Muscle layer of duodenum (tissue), 2 donors: Measurements from ENCODE around the gene PKD1.

Experiments used
- H3K27ac ChIP-seq: one replicate; pipeline ENCODE4 v1.7.0; 2013; ENCODE audit warnings: mild to moderate bottlenecking, low read length
- H3K27me3 ChIP-seq: one replicate; pipeline ENCODE4 v1.7.0; 2013; ENCODE audit warnings: low read depth, mild to moderate bottlenecking, control low read depth, low read length
- H3K36me3 ChIP-seq, 2 donors: one replicate each; pipeline ENCODE4 v1.7.0; 2013; ENCODE audit warnings: low read length in 2 of 2, control low read depth in 1 of 2, mild to moderate bottlenecking in 1 of 2; ENCODE audit not compliant: insufficient read depth in 2 of 2, control insufficient read depth in 1 of 2
- H3K4me1 ChIP-seq, 2 donors: one replicate each; pipeline ENCODE4 v1.7.0; 2013; ENCODE audit warnings: low read length in 2 of 2, mild to moderate bottlenecking in 2 of 2, control low read depth in 1 of 2, moderate library complexity in 1 of 2; ENCODE audit not compliant: insufficient read depth in 2 of 2, control insufficient read depth in 1 of 2
- H3K4me3 ChIP-seq, 2 donors: one replicate each; pipeline ENCODE4 v1.7.0; 2013; ENCODE audit warnings: low read length in 2 of 2, low read depth in 1 of 2, mild to moderate bottlenecking in 1 of 2
- H3K9me3 ChIP-seq, 2 donors: one replicate each; pipeline ENCODE4 v1.7.0; 2013; ENCODE audit warnings: low read length in 2 of 2, control low read depth in 1 of 2, mild to moderate bottlenecking in 1 of 2; ENCODE audit not compliant: control insufficient read depth in 1 of 2
- donor health status: healthy.

PKD1 gene

DNA sequence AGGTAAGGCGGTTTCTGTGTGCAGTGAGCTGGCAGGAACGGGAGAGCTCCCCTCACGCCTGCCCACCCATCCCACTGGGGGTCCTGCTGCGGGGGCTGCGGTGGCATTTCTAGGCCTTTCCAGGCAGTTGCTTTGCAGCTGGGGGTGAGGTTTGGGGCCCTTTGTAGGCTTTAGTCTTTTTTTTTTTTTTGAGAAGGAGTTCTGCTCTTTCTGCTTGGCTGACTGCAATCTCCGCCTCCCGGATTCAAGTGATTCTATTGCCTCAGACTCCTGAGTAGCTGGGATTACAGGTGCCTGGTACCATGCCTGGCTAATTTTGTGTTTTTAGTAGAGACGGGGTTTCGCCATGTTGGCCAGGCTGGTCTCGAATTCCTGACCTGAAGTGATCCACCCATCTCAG is 76.8 kb downstream of the PKD1 start:
- H3K27ac ChIP-seq, result no peak overlapping the region
- no peak overlapping the region for H3K4me3 ChIP-seq
- H3K4me1 ChIP-seq, result peaks cover 0 to 5% of the 10 kb centered on the region in 2 donors
- peaks cover 20 to 75% of the 10 kb centered on the region in 2 donors for H3K36me3 ChIP-seq
- H3K9me3 ChIP-seq, result no peaks in the 10 kb centered on the region
- no peaks in the 10 kb centered on the region for H3K27me3 ChIP-seq

DNA sequence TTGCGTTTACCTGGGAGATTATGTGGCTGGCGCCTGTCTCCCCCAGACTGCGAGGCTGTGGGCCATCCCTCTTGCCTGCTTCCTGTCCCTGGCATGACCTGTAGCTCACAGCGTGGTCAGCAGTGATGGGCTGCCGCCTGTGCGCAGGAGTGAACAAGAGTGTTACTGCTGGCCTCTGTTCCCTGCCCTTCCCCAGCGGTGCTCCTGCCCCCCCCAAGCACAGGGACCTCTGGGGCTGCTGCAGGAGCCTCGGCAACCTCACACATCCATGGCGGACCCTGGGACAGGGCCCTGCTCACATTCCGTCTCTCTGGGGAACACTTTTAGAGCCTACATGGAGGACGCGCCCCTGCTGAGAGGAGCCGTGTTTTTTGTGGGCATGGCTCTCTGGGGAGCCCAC is 77.3 kb downstream of the PKD1 start:
- Histone ChIP-seq H3K27ac (no peak overlapping the region), H3K27me3 (no peaks in the 10 kb centered on the region), H3K36me3 (peaks cover 20 to 75% of the 10 kb centered on the region in 2 donors)

DNA sequence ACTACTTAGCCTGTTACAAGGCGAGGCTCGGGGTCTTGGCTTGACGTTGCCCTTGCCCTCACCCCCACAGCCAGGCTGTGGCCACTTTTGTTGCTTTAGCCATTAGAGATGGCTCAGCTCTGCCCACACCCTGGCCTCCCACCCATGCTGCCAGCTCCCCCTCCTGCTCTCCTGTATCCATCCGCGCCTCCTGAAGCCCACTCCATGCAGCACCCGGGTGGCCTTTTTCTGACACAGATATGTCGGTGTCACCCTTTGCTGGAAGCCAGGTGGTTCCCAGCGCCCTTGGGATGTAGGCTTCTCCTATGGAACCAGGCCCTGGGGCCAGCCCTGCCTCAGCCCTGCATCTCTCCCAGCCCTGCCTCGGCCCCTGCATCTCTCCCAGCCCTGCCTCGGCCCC is 78.3 kb downstream of the PKD1 start:
- no peak overlapping the region for H3K4me3 ChIP-seq
- peaks cover 19 to 75% of the 10 kb centered on the region in 2 donors for H3K36me3 ChIP-seq

More for the DNA sequence above, 77.3 kb downstream of the PKD1 start:
- no peak overlapping the region for H3K4me3 ChIP-seq
- no peaks in the 10 kb centered on the region for H3K9me3 ChIP-seq
- peaks cover 0 to 5% of the 10 kb centered on the region in 2 donors for H3K4me1 ChIP-seq

DNA sequence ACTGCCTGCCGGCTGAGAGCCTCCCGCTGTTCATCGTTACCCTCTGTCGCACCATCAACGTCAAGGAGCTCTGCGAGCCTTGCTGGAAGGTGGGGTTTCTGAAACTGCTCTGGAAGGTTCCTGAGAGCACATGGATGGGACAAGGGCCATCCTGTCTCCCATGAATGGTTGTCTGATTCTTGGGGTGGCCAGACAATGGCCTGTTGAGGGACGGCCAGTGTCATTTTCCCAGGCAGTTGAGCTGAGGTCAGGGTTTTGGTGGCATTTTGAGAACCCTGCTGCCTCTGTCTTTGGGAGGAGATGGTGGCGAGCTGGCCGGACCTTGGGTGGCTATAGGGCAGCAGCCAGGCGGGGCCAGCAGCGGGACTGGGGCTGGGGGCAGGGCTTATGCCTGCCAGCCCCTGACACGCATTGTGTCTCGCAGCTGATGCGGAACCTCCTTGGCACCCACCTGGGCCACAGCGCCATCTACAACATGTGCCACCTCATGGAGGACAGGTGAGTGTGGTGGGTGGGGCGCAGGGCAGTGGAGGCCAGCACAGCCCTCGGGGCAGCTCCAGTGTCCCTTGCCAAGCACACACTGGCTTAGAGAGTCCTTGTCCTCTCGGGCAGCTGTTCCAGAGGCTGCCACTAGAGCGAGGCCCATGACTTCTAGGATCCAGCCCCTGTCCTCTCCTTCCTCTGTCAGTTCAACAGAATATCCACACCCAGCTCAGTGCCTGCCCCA is 78.9 kb downstream of the PKD1 start:
- H3K4me1 ChIP-seq, result peaks cover 0 to 5% of the 10 kb centered on the region in 2 donors
- no peaks in the 10 kb centered on the region for H3K27me3 ChIP-seq
- no peak overlapping the region for H3K4me3 ChIP-seq
- H3K36me3 ChIP-seq, result peaks cover 19 to 73% of the 10 kb centered on the region in 2 donors
- H3K9me3 ChIP-seq, result no peaks in the 10 kb centered on the region
- no peak overlapping the region for H3K27ac ChIP-seq

More for the DNA sequence above, 78.3 kb downstream of the PKD1 start:
- Histone ChIP-seq H3K27me3 (no peaks in the 10 kb centered on the region), H3K9me3 (no peaks in the 10 kb centered on the region), H3K4me1 (peaks cover 0 to 5% of the 10 kb centered on the region in 2 donors), H3K27ac (no peak overlapping the region)

DNA sequence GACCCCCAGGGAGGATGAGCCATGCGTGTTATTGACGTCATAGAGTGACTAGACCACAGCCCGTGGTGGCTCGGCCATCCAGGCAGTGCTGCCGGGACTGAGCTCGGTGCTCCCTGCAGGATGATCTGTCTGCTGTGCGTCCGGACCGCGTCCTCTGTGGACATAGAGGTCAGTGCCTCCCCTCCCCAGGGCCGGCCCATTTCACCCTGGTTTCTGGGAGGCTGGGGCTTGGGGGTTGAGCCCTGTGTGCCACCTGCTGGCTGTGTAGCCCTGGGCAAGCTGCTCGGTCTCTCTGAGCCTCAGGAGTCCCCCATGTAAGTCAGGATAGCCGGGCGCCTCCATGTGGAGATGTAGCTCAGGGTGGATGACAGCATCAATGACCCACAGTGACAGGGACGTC is 79.6 kb downstream of the PKD1 start:
- Histone ChIP-seq H3K9me3 (no peaks in the 10 kb centered on the region), H3K27me3 (no peaks in the 10 kb centered on the region), H3K4me1 (peaks cover 0 to 5% of the 10 kb centered on the region in 2 donors), H3K36me3 (peaks cover 23 to 69% of the 10 kb centered on the region in 2 donors), H3K27ac (no peak overlapping the region), H3K4me3 (no peak overlapping the region)

DNA sequence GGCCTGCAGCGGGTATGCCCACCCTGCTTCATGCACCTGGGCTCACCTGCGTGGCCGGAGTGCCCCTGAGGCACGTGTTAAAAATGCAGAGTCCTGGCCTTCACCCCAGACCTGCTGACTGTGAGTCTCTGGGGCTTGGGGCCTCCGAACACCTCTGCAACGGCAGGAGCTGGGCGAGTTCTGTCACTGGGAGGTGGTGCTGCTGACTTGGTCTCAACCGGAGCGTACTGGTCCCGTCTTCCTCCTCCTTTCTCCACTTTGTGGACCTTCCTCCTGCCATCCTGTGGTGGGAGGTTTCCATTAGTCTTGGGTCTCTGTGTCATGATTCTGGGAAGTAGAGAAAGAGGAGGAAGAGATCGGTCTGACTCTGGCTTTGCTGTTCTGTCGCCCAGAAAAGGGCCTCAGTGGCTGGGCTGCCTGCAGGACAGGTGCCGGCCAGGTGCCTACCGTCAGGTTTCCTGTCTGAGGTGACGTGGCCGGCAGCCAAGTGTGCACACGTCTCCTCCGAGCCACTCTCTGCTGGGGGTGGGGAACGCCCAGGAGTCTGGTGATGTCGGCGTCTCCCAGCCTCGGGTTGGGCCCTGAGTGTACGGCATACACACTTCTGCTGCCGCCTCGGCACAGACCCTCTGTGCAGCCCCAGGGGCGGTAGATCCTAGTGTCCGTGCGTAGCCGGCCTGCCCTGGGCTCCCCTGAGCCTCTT is 81.0 kb downstream of the PKD1 start:
- Histone ChIP-seq H3K4me3 (no peak overlapping the region), H3K36me3 (peaks cover 23 to 59% of the 10 kb centered on the region in 2 donors), H3K27me3 (no peaks in the 10 kb centered on the region), H3K4me1 (peaks cover 0 to 5% of the 10 kb centered on the region in 2 donors), H3K9me3 (no peaks in the 10 kb centered on the region), H3K27ac (no peak overlapping the region)

DNA sequence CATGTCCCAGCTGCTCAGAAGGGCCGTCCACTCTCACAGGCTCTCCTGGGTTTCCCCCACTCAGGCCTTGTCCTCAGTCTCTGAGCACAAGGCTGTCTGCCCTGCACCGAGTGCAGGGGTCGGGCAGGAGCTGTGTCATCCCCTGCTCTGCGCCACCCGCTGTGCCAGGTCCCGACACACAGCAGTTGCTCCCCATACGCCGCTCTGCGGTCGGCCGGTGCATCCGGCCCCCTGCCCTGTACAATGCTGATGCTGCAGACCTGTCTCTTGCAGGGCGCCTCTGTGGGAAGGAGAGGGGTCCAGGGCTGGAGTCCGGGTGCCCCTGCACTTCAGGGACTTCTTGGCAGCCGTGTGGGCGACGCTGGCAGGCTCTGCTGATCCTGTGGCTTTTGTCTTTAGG is 81.8 kb downstream of the PKD1 start:
- Histone ChIP-seq H3K27ac (no peak overlapping the region), H3K27me3 (no peaks in the 10 kb centered on the region), H3K4me3 (no peak overlapping the region), H3K9me3 (no peaks in the 10 kb centered on the region), H3K36me3 (peaks cover 23 to 57% of the 10 kb centered on the region in 2 donors), H3K4me1 (peaks cover 0 to 9% of the 10 kb centered on the region in 2 donors)

DNA sequence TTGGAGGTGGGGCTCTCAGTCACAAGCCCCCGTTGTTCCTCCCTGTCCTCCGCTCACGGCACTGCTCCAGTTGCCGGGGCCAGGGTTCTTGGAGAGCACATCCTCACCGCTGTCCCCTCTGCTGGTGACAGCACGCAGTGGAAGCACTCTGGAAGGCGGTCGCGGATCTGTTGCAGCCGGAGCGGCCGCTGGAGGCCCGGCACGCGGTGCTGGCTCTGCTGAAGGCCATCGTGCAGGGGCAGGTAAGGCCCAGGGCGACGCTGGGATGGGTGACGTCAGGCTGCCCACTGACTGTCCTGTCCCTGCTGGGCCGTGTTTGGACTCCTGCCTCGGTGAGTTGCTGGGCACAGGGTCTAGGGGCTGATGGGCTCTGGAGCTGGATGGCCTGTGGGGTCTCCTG is 82.5 kb downstream of the PKD1 start:
- Histone ChIP-seq H3K4me1 (peaks cover 5 to 15% of the 10 kb centered on the region in 2 donors), H3K36me3 (peaks cover 23 to 51% of the 10 kb centered on the region in 2 donors), H3K4me3 (no peak overlapping the region), H3K9me3 (no peaks in the 10 kb centered on the region), H3K27ac (no peak overlapping the region), H3K27me3 (no peaks in the 10 kb centered on the region)

DNA sequence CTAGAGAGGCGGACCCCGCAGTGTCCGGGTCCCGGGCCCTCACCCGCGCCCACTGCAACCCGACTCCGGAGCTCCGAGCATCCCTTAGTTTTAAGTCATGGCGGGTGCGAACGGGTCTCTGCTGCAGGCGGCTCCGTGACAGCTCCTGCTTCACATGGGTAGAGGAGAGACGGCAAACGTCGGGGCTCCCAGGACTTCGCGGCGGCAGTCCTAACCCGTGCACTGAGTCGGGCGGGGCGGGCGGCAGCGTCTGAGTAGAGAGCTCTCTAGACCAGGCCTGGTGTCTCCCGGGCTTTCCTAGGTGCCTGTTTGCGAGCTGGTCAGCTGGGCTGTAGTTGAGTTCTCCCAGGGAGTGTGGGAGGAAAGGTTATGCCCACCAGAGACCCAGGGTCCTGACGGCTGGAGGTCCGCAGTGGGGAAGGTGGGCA is 87.6 kb downstream of the PKD1 start:
- H3K4me1 ChIP-seq, result peaks cover 7 to 35% of the 10 kb centered on the region in 2 donors
- H3K9me3 ChIP-seq, result no peaks in the 10 kb centered on the region
- H3K27ac ChIP-seq, result peak overlapping the region; percentile 21
- peak overlapping the region; percentile 90 to 98 for H3K4me3 ChIP-seq
- peaks cover 3 to 14% of the 10 kb centered on the region in 2 donors for H3K36me3 ChIP-seq
- H3K27me3 ChIP-seq, result no peaks in the 10 kb centered on the region

DNA sequence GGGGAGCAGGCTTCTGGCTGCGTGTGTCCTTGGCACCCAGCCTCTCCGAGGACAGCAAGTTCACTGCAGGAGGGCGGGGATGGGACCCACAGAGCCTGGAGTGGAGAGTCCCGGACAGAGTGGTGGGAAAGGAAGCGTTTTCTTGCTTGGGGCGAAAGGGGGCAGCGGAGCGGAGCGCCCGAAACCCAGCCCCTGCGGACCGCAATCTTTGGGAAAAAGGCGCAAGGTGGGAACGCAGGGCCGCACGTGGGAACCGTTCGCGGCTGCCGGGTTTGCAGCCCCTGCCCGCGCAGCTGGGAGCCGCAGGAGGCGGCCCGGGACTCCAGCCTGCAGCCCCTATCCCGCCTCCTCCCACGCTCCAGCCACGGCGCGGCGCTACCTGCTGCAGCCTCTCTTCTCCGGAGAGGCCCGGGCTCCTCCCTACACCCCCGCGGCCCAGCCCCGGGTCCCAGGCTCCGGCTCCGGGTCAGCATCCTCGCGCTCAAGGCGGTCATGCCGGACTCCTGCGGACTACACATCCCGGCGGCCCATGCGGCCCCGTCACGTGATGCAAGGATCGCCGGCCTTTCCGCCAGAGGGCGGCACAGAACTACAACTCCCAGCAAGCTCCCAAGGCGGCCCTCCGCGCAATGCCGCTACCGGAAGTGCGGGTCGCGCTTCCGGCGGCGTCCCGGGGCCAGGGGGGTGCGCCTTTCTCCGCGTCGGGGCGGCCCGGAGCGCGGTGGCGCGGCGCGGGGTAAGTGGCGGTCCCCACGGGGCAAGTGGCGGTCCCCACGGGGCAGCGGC is 88.2 kb downstream of the PKD1 start, which contains the start of the genes NTHL1 and TSC2:
NTHL1 (minus strand) TSS at position 505 of the 786 bp plus-strand sequence; CDS start at position 494, 11 bp downstream.
TSC2 (plus strand) TSS at position 656 of the 786 bp plus-strand sequence. CDS start 631 bp downstream, outside the sequence.
- Histone ChIP-seq H3K4me1 (peaks cover 7 to 38% of the 10 kb centered on the region in 2 donors), H3K27ac (peak within 1 kb of the TSS; percentile 21), H3K36me3 (peaks cover 3 to 8% of the 10 kb centered on the region in 2 donors), H3K27me3 (no peaks in the 10 kb centered on the region), H3K4me3 (peak within 1 kb of the TSS; percentile 90 to 98), H3K9me3 (no peaks in the 10 kb centered on the region)

DNA sequence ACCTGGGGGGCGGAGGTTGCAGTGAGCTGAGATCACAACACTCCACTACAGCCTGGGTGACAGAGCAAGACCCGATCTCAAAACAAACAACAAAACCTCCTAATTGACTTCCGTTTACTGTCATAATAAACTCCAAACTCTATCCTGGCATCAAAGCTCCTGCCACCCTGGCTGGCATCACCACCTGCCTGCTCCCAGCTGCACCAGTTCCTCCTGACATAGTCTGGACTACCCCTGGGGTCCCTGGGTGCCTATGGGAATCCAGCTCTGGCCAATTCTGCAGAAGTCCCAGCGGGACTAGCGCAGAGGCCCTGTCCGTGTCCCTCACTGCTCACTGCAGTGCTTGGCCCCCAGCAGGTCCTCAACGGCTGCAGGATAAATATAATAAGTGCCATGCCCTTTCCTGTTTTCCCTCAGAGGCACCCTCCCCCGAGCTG is 88.8 kb downstream of the PKD1 start:
- peak overlapping the region; percentile 90 to 98 for H3K4me3 ChIP-seq
- H3K36me3 ChIP-seq, result peaks cover 3 to 4% of the 10 kb centered on the region in 2 donors
- H3K27ac ChIP-seq, result no peak overlapping the region
- H3K27me3 ChIP-seq, result no peaks in the 10 kb centered on the region
- H3K4me1 ChIP-seq, result peaks cover 7 to 44% of the 10 kb centered on the region in 2 donors
- H3K9me3 ChIP-seq, result no peaks in the 10 kb centered on the region
